Fibroblast of mammary gland (primary cell): Measurements from ENCODE around the gene DCDC1.

Experiments
- DNase-seq: peaks from one replicate; pipeline ENCODE4 v3.0.0-alpha.2; 2010; ENCODE audit warnings: low read depth
- H3K4me3 ChIP-seq: 2 replicates; pipeline ENCODE4 v1.5.1; 2011; ENCODE audit warnings: low read depth, mild to moderate bottlenecking, low read length, moderate library complexity; ENCODE audit not compliant: control insufficient read depth
- TF ChIP-seq, protein P1 (sequence below): conservative IDR thresholded peaks from 2 replicates; pipeline ENCODE4 v1.5.1; 2011; ENCODE audit warnings: low read depth, low read length, inconsistent platforms; ENCODE audit not compliant: control insufficient read depth, insufficient read depth

The DCDC1 gene

GRCh38 chr11:30868626-30869081 lies 500.9 kb downstream of the DCDC1 start:
- no peak for DNase-seq
- TF ChIP-seq, protein P1, sequence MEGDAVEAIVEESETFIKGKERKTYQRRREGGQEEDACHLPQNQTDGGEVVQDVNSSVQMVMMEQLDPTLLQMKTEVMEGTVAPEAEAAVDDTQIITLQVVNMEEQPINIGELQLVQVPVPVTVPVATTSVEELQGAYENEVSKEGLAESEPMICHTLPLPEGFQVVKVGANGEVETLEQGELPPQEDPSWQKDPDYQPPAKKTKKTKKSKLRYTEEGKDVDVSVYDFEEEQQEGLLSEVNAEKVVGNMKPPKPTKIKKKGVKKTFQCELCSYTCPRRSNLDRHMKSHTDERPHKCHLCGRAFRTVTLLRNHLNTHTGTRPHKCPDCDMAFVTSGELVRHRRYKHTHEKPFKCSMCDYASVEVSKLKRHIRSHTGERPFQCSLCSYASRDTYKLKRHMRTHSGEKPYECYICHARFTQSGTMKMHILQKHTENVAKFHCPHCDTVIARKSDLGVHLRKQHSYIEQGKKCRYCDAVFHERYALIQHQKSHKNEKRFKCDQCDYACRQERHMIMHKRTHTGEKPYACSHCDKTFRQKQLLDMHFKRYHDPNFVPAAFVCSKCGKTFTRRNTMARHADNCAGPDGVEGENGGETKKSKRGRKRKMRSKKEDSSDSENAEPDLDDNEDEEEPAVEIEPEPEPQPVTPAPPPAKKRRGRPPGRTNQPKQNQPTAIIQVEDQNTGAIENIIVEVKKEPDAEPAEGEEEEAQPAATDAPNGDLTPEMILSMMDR: no peak
- no peak overlapping the region for H3K4me3 ChIP-seq

GRCh38 chr11:30863209-30863608 lies 506.3 kb downstream of the DCDC1 start:
- H3K4me3 ChIP-seq: no peak overlapping the region
- no peak for DNase-seq
- TF ChIP-seq, protein P1: no peak

- TF ChIP-seq, protein P1: no peak
- no peak overlapping the region for H3K4me3 ChIP-seq
- no peak for DNase-seq
Observed at GRCh38 chr11:30861531-30861930, 508.0 kb downstream of the DCDC1 start.

GRCh38 chr11:30861064-30861463 lies 508.5 kb downstream of the DCDC1 start:
- TF ChIP-seq, protein P1: no peak
- H3K4me3 ChIP-seq: no peak overlapping the region
- no peak for DNase-seq

DNA sequence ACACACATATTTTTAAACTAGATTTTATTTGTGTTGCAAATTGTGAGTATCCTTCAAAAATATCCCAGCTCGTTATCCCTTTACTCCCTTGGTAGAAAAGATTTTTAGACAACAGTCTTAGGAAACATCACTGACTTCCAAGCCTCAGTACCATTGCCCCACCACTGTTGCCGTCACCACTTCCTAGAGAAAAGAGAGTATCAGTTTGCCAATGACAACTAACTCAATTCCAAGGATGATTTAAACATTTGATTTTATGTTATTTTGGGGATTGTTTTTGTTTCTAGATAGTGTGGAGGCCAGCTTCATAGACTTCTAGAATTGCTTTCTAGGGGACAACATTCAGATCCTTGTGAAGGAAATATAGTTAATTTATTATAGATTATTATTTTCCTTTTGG lies 509.4 kb downstream of the DCDC1 start:
- H3K4me3 ChIP-seq: no peak overlapping the region
- DNase-seq: no peak
- TF ChIP-seq, protein P1: no peak

- no peak overlapping the region for H3K4me3 ChIP-seq
- no peak for DNase-seq
Observed at GRCh38 chr11:30859669-30860068, 509.9 kb downstream of the DCDC1 start.

More at GRCh38 chr11:30859669-30860068, 509.9 kb downstream of the DCDC1 start:
- TF ChIP-seq, protein P1: no peak
